ENCODE results near the gene PHTF2.
A peak's percentile ranks its signal among the peaks of the same experiment; 100 is the strongest.
"Not testable (repeated sequence)": the region's sequence is repeated elsewhere in the genome, so short reads cannot be mapped to it uniquely, and the experiment has no call there.

The PHTF2 gene

DNA sequence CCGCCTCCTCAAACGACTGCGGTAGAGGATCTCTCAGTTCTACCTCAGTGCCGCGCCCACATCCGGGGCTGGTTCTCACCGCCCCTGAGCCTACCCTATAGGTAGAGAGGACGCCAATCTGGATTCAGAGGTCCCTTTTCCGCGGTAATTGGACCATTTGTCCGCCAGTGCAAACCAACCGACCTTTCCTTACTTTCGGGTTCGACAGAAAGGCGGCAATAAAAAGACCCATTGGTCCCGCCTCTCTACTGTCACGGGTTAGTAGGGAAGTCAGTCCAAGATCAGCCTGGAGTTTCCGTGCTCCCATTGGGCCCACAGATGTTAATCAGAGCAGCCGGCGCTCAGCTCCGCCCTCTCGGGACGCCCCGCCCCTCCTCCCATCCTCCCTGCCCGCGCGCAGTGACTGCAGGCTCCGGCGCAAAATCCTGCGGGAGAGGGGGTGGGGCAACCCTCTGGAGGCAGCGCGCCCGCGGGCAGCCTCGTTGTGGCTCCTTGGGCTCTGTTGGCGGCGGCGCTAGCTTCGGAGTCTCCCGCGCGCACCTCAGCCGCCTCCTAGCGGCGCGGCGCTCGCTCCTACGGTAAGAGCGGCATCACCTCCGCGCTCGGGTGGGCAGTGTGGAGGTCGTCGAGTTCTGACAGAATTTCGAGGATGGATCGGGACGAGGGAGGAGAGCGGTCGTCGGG, at the start of gene PHTF2, which contains the start of gene TMEM60:
Gene PHTF2 (plus strand): TSS at position 380 of the 684 bp plus-strand sequence.
Gene TMEM60 (minus strand): TSS at position 41 of the 684 bp plus-strand sequence. CDS start 4,061 bp downstream, outside the sequence.
- peak; percentile 100 for DNase-seq (ENCODE audit: low read depth)

DNA sequence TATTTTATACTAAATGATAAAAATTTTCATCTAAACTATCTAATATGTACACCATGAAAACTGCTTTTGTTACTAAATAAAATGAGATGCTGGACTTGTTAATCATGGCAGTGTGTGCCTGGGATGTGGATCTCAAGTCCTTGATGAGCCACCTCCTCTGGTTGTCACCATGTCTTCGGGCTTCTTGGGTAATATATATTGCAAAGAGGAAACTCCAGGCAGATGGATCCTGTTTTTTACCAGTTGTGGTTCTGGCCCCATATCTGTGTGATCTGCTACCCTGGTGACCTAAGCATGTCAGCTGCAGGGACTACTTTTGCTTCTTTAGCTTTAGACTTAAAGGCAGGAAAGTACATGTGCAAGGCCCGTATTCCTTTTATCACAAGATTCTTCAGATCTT, 46.6 kb upstream of the PHTF2 start:
- no peak for DNase-seq (ENCODE audit: low read depth)

DNA sequence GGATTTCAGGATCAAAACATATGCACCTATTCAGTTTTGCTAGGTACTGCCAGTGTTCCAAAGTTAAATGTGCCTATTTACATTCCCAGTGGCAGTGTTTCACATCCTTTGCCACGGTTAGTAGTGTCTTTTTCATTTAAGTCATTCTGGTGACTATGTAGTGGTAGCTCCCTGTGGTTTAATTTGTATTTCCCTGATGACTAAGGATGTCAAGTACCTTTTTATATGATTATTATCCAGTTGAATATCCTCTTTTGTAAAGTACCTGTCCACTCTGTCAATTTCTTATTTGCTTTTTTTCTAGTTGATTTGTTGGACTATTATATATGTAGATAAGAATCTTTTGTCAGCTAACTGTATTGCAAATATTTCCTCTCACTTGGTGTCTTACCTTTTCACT, 45.4 kb upstream of the PHTF2 start:
- no peak for DNase-seq (ENCODE audit: low read depth)

GRCh38 chr7:77757589-77757988, 41.0 kb upstream of the PHTF2 start:
- DNase-seq (ENCODE audit: low read depth): no peak

DNA sequence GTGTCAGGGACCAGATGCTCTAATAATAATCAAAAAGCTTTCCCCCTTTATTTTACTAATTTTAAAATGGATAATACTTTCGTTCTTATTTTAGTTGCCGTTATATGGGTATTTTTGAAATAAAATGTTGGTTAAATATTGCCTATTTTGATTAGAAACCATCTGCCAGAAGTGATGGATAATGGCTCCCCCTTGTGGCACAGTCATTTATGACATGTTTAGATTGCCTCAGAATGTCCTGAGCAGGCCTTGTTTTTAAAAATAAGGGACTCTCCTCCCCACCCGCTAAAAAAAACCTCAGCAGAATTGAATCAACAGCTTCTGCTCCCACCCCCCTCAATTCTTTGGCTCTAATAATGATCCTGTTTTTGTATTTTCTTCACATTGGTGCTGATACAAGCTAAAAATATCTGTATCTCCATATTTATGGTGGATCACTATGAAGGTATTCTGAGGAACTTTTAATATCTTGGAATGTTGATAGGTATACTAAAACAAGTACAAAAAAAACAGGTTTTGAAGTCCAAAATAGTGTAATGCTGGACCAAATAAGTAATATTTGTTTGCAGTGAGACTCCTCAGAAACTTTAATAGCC, 39.2 kb upstream of the PHTF2 start:
- peak; percentile 72 for DNase-seq (ENCODE audit: low read depth)

DNA sequence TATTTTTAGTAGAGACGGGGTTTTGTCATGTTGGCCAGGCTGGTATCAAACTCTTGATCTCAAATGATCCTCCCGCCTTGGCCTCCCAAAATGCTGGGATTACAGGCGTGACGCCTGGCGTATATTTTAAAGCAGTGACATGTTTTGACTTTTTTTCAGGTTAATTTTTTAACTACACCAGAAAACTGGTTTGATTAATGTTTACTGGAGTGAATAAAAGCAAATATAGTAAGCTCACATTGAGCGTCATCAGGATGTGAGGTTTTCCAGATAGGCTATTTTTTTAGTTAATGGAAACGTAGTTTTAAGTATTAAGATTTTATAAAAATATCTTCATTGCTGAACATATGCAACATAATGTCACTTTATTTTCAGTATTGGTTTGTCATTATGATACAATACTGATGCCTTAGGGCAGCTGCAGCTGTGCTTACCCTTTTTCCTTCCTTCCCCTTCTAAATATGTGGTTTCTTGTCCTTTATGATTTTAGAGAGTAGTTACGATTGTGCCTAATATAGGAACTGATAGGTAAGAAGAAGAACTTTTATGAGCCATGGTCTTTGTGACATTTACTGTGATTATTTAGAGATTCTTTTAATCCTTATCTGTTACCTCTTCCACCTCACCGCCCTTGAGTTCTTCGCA, 37.6 kb upstream of the PHTF2 start:
- no peak for DNase-seq (ENCODE audit: low read depth)

DNA sequence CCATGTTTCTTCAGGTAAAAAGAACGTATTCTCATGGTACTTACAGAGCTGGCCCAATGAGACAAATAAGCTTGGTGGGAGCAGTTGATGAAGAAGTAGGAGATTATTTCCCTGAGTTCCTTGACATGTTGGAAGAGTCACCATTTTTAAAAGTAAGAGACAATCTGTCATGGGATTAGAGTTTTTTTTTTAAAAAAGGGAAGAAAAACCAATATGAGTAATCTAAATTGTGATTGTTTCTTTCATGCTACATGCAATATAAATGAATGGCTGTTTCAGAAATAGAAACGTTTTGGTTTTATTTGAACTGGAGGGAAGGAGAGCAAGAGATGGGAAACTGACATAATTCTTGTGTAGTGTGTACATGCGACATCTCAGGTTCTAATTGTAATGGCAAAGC, 33.1 kb upstream of the PHTF2 start:
- DNase-seq (ENCODE audit: low read depth): no peak

- peak; percentile 38 for DNase-seq (ENCODE audit: low read depth)
These were observed 32.4 kb upstream of the PHTF2 start for GRCh38 chr7:77765906-77766800.

- DNase-seq (ENCODE audit: low read depth): no peak
These were observed 31.6 kb upstream of the PHTF2 start for GRCh38 chr7:77766801-77767605.

DNA sequence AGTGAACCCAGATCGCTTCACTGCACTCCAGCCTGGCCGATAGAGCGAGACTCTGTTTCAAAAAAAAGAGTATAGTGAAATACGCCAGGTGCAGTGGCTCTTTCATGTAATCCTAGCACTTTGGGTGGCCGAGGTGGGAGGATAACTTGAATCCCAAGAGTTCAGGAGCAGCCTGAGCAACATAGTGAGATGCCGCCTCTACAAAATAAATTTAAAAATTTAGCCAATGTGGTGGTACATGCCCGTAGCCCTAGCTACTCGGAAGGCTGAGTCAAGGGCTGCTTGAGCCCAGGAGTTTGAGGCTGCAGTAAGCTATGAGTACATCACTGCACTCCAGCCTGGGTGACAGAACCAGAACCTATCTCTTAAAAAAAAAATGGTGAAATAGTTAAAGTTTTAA, 28.3 kb upstream of the PHTF2 start:
- DNase-seq (ENCODE audit: low read depth): no peak

DNA sequence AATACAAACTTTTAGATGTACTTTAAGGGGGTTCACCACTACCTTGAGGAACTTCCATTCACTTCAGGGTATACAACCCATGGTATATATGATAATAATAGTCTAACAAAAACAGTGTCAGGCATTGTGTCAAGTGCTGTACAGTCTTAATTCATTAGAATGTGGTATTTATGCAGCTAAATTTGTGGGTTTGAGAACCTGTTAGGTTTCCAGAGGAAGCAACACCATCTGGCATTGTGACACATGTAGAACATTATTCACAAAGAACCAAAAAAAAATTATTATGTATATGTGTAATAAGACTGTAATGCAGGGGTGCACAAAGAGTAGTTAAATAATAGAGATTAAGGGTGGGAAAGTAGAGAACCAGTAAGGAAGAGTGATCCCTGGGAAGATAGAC, 26.7 kb upstream of the PHTF2 start:
- peak; percentile 9 for DNase-seq (ENCODE audit: low read depth)

DNA sequence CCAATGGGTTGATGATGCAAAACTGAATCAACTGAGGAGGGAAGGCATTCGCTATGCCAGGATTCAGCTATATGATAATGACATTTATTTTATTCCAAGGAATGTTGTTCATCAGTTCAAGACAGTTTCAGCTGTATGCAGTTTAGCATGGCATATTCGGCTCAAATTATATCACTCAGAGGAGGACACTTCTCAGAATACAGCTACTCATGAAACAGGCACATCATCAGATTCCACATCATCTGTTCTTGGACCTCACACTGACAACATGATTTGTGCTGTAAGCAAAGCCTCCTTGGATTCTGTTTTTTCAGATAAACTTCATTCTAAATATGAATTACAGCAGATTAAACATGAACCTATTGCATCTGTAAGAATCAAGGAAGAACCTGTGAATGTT, 20.0 kb upstream of the PHTF2 start:
- no peak for DNase-seq (ENCODE audit: low read depth)

DNA sequence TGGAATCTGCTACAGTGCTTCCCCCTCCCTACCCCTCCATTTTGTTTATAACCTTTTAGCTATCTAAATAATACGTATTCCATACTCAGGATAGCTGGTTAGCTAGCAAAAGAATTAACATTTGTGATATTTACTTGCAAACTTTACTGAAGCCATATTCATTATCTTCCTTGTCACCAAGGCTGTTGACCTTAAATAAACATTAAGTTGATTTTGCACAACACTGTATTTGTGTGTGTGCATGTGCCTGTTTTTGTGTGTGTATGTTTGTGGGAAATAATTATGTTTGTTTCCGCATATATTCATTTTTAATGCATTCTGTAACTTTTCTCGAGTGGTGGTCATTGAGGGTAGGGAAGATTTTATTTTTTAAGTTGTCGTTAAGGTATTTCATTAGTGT, 16.2 kb upstream of the PHTF2 start:
- no peak for DNase-seq (ENCODE audit: low read depth)

- DNase-seq (ENCODE audit: low read depth): peak; percentile 14
These were observed 15.5 kb upstream of the PHTF2 start for GRCh38 chr7:77783111-77783510.

DNA sequence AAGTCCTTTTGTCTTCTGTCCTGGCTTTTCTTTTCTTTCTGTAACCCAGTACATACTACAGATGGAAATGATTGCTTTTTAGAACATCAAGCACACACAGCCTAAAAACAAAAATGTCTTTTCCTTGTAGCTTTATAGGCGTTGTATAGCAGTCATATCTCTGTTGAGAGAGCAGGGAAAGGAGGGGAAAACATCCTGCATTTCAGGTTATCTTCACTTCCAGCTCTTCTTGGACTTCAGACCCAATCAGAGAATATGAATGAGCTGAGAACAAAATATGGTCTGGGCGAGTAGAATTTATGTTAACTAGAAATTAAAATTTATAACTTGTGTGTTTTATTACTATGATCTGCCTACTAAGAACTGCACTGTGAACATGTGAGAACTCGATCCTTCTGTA, 15.0 kb upstream of the PHTF2 start:
- DNase-seq (ENCODE audit: low read depth): no peak

DNA sequence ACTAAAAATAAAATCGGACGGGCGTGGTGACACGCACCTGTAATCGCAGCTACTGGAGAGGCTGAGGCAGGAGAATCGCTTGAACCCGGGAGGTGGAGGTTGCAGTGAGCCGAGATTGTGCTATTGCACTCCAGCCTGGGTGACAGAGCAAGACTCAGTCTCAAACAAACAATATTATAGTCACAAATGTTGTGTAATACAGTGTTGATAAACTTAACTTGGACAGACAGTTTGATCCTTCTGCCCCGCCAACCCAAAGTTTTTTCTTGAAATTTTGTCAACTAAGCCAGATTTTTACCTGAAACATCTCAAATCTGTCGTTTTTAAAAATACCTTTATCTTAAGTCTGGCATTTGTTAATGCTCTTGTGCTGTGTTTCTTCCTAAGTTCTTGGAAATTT, 14.1 kb upstream of the PHTF2 start:
- DNase-seq (ENCODE audit: low read depth): not testable (repeated sequence)

GRCh38 chr7:77786018-77786417, 12.6 kb upstream of the PHTF2 start:
- DNase-seq (ENCODE audit: low read depth): no peak

- no peak for DNase-seq (ENCODE audit: low read depth)
These were observed 11.8 kb upstream of the PHTF2 start for GRCh38 chr7:77786741-77787140.

- DNase-seq (ENCODE audit: low read depth): no peak
These were observed 10.2 kb upstream of the PHTF2 start for GRCh38 chr7:77788327-77788902.

- no peak for DNase-seq (ENCODE audit: low read depth)
These were observed 7.2 kb upstream of the PHTF2 start for GRCh38 chr7:77791336-77791735.

DNA sequence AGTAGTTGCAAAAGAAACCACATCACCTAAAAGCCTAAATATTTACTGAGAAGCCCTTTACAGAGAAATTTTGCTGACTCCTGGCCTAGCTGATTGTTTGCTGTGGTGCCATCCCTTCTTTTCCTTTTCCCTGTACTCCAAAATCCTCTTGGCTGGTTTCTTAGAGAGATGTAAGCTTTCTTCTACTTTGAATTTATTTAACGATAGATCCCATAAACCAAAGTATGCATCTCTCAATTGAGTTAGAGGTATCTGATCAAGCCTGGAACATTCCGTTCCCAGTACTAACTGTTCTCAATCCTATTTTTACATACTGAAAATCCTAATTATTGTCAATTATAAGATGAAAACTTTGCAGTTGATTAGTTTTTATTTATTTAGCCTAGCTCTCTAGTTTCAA, 6.6 kb upstream of the PHTF2 start:
- DNase-seq (ENCODE audit: low read depth): peak; percentile 28
